Measurements from ENCODE around the gene BRSK2. TPM values are rescaled to one million over a fixed set of nuclear protein-coding genes. Genes with fewer than 3 reads are reported as not detected.

The BRSK2 gene
- polyA plus RNA-seq, 1 of the 3 experiments (the other 2 are of a cell fraction): 0.64 TPM

DNA sequence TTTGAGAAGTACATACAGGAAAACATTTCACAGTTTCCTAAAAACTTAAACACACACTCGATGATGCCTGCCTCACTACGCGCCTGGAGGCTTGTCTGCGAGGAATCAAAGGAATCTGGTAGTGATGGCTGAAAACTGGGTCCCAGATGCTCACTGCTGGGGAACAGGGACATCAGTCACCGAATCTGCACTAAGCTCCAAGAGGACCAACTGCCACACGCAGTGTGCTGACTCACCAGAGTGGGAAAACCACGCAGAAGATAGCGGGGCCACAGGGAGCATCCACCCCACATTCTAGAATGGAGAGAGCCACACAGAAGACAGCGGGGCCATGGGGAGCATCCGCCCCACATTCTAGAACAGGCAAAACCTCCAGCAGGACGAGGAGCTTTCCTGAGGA is 121.2 kb downstream of the BRSK2 start (continued):
- TF ChIP-seq POLR2AphosphoS5 (IDR thresholded peaks at IDR 0.05; ENCODE audit: low read depth, low read length) (no peak), GATA2 (CRISPR knock-in tag; IDR thresholded peaks at IDR 0.05) (no peak), YY1 (IDR thresholded peaks at IDR 0.05; ENCODE audit: low read depth) (no peak), MEF2A (IDR thresholded peaks at IDR 0.05; ENCODE audit: borderline replicate concordance, low read depth) (no peak)

DNA sequence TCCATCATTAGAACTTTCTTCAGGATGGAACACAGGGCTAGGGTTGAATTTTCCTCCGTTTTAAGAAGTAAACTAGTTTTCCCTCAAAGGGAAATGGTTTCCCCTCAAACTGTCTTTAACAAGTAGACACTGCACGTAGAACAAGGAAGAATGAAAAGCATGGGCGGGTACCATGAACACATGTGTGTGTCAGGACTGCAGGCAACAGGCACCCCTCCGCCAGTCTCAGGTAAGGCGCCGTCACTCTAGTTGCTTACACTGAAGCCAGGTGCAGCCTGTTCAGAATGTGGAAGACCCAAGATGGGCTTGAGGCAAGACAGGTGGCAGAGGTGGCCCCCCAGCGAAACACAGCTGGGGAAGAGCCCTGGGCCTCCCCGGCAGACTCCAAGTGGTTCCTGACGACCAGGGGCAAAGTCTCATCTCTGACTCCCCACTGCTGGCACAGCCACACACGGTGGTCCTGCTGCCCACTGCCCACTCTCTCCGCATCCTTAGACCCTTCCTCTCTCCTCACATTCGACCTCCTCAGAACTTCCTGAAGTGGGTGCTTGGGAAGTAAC is 122.3 kb downstream of the BRSK2 start:
- H3K9me3 ChIP-seq: no peaks in the 10 kb centered on the region
- H3F3A ChIP-seq (replicated peaks; ENCODE audit: insufficient read depth): peaks cover 4% of the 10 kb centered on the region
- H3K79me2 ChIP-seq (ENCODE audit: insufficient read depth): peaks cover 60% of the 10 kb centered on the region
- H3K9me2 ChIP-seq: no peaks in the 10 kb centered on the region
- H3K4me1 ChIP-seq (ENCODE audit: control insufficient read depth in 1 of 2, insufficient read depth in 2 of 2, low read depth in 1 of 2, low read length in 1 of 2): peaks cover 0 to 37% of the 10 kb centered on the region in 2 experiments; a peak in 1 of 4 replicates
- CTCF ChIA-PET: no interaction called here
- no peak for DNase-seq
- H3K27ac ChIP-seq (ENCODE audit: low read depth in 2 of 2, low read length in 1 of 2): no peak overlapping the region; a peak in 1 of 4 replicates
- no peak overlapping the region for H3K9ac ChIP-seq
- H3K36me3 ChIP-seq (replicated peaks in 1 of 2; ENCODE audit: control insufficient read depth in 1 of 2, insufficient read depth in 2 of 2, low read length in 1 of 2): no peaks in the 10 kb centered on the region
- no peak overlapping the region for H3K4me2 ChIP-seq
- peaks cover 85% of the 10 kb centered on the region for H4K20me1 ChIP-seq (ENCODE audit: insufficient read depth)
- no peaks in the 10 kb centered on the region for H3K27me3 ChIP-seq (ENCODE audit: insufficient read depth)
- POLR2A ChIA-PET: no interaction called here
- WGBS (ENCODE audit: low lambda C conversion rate): 91% methylated on average over 11 of the region's 12 CpGs
- H3K4me3 ChIP-seq (ENCODE audit: low read depth in 2 of 2, low read length in 1 of 2): no peak overlapping the region
- TF ChIP-seq FOXJ3 (CRISPR knock-in tag; IDR thresholded peaks at IDR 0.05) (no peak), RCOR1 (IDR thresholded peaks at IDR 0.05; ENCODE audit: low read length) (no peak), EP300 (IDR thresholded peaks at IDR 0.05; ENCODE audit: borderline replicate concordance in 1 of 2, low read depth in 1 of 2, low read length in 1 of 2) (no peak), NRF1 (IDR thresholded peaks at IDR 0.05; ENCODE audit: low read depth, low read length) (no peak), SMC3 (IDR thresholded peaks at IDR 0.05; ENCODE audit: low read depth, low read length) (no peak), FOXM1 (IDR thresholded peaks at IDR 0.05; ENCODE audit: low read depth) (no peak), GATA2 (CRISPR knock-in tag; IDR thresholded peaks at IDR 0.05) (no peak), MXI1 (IDR thresholded peaks at IDR 0.05; ENCODE audit: low read depth, low read length) (no peak), TAF1 (IDR thresholded peaks at IDR 0.05; ENCODE audit: borderline replicate concordance, low read depth, low read length) (no peak), JUND (IDR thresholded peaks at IDR 0.05) (no peak)
- TF ChIP-seq, protein P1, sequence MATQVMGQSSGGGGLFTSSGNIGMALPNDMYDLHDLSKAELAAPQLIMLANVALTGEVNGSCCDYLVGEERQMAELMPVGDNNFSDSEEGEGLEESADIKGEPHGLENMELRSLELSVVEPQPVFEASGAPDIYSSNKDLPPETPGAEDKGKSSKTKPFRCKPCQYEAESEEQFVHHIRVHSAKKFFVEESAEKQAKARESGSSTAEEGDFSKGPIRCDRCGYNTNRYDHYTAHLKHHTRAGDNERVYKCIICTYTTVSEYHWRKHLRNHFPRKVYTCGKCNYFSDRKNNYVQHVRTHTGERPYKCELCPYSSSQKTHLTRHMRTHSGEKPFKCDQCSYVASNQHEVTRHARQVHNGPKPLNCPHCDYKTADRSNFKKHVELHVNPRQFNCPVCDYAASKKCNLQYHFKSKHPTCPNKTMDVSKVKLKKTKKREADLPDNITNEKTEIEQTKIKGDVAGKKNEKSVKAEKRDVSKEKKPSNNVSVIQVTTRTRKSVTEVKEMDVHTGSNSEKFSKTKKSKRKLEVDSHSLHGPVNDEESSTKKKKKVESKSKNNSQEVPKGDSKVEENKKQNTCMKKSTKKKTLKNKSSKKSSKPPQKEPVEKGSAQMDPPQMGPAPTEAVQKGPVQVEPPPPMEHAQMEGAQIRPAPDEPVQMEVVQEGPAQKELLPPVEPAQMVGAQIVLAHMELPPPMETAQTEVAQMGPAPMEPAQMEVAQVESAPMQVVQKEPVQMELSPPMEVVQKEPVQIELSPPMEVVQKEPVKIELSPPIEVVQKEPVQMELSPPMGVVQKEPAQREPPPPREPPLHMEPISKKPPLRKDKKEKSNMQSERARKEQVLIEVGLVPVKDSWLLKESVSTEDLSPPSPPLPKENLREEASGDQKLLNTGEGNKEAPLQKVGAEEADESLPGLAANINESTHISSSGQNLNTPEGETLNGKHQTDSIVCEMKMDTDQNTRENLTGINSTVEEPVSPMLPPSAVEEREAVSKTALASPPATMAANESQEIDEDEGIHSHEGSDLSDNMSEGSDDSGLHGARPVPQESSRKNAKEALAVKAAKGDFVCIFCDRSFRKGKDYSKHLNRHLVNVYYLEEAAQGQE (IDR thresholded peaks at IDR 0.05; ENCODE audit: low read depth, low read length): no peak
- TF ChIP-seq, protein P2, sequence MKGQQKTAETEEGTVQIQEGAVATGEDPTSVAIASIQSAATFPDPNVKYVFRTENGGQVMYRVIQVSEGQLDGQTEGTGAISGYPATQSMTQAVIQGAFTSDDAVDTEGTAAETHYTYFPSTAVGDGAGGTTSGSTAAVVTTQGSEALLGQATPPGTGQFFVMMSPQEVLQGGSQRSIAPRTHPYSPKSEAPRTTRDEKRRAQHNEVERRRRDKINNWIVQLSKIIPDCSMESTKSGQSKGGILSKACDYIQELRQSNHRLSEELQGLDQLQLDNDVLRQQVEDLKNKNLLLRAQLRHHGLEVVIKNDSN (IDR thresholded peaks at IDR 0.05; ENCODE audit: borderline replicate concordance, low read depth): no peak
- TF ChIP-seq, protein P3, sequence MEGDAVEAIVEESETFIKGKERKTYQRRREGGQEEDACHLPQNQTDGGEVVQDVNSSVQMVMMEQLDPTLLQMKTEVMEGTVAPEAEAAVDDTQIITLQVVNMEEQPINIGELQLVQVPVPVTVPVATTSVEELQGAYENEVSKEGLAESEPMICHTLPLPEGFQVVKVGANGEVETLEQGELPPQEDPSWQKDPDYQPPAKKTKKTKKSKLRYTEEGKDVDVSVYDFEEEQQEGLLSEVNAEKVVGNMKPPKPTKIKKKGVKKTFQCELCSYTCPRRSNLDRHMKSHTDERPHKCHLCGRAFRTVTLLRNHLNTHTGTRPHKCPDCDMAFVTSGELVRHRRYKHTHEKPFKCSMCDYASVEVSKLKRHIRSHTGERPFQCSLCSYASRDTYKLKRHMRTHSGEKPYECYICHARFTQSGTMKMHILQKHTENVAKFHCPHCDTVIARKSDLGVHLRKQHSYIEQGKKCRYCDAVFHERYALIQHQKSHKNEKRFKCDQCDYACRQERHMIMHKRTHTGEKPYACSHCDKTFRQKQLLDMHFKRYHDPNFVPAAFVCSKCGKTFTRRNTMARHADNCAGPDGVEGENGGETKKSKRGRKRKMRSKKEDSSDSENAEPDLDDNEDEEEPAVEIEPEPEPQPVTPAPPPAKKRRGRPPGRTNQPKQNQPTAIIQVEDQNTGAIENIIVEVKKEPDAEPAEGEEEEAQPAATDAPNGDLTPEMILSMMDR (IDR thresholded peaks at IDR 0.05): no peak
- TF ChIP-seq, protein P4, sequence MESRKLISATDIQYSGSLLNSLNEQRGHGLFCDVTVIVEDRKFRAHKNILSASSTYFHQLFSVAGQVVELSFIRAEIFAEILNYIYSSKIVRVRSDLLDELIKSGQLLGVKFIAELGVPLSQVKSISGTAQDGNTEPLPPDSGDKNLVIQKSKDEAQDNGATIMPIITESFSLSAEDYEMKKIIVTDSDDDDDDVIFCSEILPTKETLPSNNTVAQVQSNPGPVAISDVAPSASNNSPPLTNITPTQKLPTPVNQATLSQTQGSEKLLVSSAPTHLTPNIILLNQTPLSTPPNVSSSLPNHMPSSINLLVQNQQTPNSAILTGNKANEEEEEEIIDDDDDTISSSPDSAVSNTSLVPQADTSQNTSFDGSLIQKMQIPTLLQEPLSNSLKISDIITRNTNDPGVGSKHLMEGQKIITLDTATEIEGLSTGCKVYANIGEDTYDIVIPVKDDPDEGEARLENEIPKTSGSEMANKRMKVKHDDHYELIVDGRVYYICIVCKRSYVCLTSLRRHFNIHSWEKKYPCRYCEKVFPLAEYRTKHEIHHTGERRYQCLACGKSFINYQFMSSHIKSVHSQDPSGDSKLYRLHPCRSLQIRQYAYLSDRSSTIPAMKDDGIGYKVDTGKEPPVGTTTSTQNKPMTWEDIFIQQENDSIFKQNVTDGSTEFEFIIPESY (IDR thresholded peaks at IDR 0.05; ENCODE audit: borderline replicate concordance, low read depth): no peak
- TF ChIP-seq, protein P5, sequence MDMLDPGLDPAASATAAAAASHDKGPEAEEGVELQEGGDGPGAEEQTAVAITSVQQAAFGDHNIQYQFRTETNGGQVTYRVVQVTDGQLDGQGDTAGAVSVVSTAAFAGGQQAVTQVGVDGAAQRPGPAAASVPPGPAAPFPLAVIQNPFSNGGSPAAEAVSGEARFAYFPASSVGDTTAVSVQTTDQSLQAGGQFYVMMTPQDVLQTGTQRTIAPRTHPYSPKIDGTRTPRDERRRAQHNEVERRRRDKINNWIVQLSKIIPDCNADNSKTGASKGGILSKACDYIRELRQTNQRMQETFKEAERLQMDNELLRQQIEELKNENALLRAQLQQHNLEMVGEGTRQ (IDR thresholded peaks at IDR 0.05; ENCODE audit: borderline replicate concordance, low read depth, low read length): no peak
- TF ChIP-seq, protein P6, sequence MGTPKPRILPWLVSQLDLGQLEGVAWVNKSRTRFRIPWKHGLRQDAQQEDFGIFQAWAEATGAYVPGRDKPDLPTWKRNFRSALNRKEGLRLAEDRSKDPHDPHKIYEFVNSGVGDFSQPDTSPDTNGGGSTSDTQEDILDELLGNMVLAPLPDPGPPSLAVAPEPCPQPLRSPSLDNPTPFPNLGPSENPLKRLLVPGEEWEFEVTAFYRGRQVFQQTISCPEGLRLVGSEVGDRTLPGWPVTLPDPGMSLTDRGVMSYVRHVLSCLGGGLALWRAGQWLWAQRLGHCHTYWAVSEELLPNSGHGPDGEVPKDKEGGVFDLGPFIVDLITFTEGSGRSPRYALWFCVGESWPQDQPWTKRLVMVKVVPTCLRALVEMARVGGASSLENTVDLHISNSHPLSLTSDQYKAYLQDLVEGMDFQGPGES (IDR thresholded peaks at IDR 0.05; ENCODE audit: low read depth, low read length): no peak
- no peak overlapping the region for H2AFZ ChIP-seq (ENCODE audit: low read depth)
